Liver (tissue), 3 donors: ENCODE results near the gene MOV10.

Experiments used
- REST ChIP-seq: IDR thresholded peaks from 2 replicates; pipeline ENCODE4 v1.6.1; 2016; ENCODE audit warnings: antibody characterized with exemption, mild to moderate bottlenecking
- SP1 ChIP-seq: IDR thresholded peaks from 2 replicates; pipeline ENCODE4 v1.6.1; 2018; ENCODE audit warnings: antibody characterized with exemption, mild to moderate bottlenecking
- TAF1 ChIP-seq: conservative IDR thresholded peaks from 2 replicates; pipeline ENCODE4 v1.6.1; 2016; ENCODE audit warnings: antibody characterized with exemption, mild to moderate bottlenecking
- TF ChIP-seq, protein P1 (sequence below): fragments of 150-350 bp; IDR thresholded peaks from 2 replicates; pipeline ENCODE4 v1.5.1; 2017; ENCODE audit warnings: improper control_type of control experiment, low read depth, low read length; ENCODE audit not compliant: missing input control
- donor health status: healthy.
- donor health status: healthy.

DNA sequence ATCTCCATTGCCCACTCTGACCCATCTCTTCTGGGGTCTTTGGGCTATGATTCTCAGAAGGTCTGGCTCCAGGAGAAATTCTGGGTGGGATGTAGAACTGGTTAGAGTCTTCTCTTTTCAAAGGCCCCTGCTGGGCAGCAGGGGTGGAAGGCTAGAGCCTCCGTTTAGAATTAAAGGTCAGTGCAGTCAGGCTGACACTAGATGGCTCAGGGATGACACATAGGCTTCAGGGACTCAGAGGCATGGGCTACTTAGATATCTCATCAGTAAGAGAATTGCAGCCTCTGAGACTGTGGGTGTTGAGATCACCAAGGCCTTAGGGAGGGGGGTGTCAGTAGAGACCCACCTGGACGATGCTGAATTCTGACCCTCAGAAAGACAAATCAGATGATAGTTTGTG lies 53.3 kb downstream of the MOV10 start:
- TF ChIP-seq, protein P1, sequence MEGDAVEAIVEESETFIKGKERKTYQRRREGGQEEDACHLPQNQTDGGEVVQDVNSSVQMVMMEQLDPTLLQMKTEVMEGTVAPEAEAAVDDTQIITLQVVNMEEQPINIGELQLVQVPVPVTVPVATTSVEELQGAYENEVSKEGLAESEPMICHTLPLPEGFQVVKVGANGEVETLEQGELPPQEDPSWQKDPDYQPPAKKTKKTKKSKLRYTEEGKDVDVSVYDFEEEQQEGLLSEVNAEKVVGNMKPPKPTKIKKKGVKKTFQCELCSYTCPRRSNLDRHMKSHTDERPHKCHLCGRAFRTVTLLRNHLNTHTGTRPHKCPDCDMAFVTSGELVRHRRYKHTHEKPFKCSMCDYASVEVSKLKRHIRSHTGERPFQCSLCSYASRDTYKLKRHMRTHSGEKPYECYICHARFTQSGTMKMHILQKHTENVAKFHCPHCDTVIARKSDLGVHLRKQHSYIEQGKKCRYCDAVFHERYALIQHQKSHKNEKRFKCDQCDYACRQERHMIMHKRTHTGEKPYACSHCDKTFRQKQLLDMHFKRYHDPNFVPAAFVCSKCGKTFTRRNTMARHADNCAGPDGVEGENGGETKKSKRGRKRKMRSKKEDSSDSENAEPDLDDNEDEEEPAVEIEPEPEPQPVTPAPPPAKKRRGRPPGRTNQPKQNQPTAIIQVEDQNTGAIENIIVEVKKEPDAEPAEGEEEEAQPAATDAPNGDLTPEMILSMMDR, result no peak
- TF ChIP-seq TAF1, result no peak
- TF ChIP-seq SP1, result no peak
- no peak for TF ChIP-seq REST
